Transverse colon (tissue), 3 donors: ENCODE data around the gene TRABD2B.

Source experiments
- CTCF ChIP-seq, 5 experiments: fragments of 200-600 bp in 3 of 5; fragments of 450-650 bp in 2 of 5; sonication (generic) in 3 of 5; IDR thresholded peaks; 1 replicate in 2 of 5; 2 replicates in 3 of 5; pipeline ENCODE4 v1.5.1; 2016 to 2017; ENCODE audit warnings: antibody characterized with exemption in 5 of 5, inconsistent platforms in 3 of 5, mild to moderate bottlenecking in 2 of 5, moderate library complexity in 1 of 5
- POLR2A ChIP-seq: fragments of 450-650 bp; IDR thresholded peaks from one replicate; pipeline ENCODE4 v1.6.1; 2016; ENCODE audit warnings: antibody characterized with exemption, mild to moderate bottlenecking, moderate library complexity

DNA sequence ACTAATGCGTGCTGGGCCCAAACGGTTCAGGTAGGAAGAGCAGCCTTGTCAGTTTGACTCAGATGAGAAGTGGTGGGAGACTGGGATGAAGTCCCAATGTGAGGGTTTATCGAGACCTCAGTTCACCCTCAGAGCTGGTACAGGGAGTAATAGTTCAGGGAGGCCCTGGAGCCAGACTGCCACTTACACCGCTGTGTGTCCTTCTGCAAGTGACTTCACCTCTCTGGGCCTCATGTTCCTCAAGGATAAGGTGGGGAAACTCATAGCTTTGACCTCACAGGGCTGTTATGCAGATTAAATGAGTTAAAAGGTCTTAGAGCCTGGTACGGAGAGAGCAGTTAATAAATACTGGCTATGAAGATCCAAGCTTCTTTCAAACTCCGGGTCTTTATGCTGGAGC is 219.9 kb downstream of the TRABD2B start:
- TF ChIP-seq CTCF (IDR thresholded peaks at IDR 0.05) (no peak), POLR2A (no peak)
